Activated T-helper 1 cell treated with anti-CD3 and anti-CD28 coated beads, Interleukin-12 subunit alpha, Interleukin-12 subunit beta, Interleukin-2, Interleukin-4 antibody, amounts not matched to agents 30 ng/mL and 10 ng/mL and 1 ng/mL, durations not matched to agents 14 hours and 24 hours and 36 hours (primary cell): ENCODE results near the gene BCL11A. TPM values are rescaled to one million over a fixed set of nuclear protein-coding genes. Genes with fewer than 3 reads are reported as not detected.

ENCODE experiments used
- DNase-seq: peaks from one replicate; pipeline ENCODE4 v3.0.0; 2021; ENCODE audit warnings: low spot score
- H3K27ac Mint-ChIP-seq: one replicate; pipeline ENCODE4 v1.8.0; 2021; ENCODE audit warnings: mild to moderate bottlenecking, mixed read lengths
- H3K27me3 Mint-ChIP-seq: one replicate; pipeline ENCODE4 v1.8.0; 2022; ENCODE audit warnings: mild to moderate bottlenecking, moderate library complexity, mixed read lengths; ENCODE audit not compliant: insufficient read depth
- H3K36me3 Mint-ChIP-seq: one replicate; pipeline ENCODE4 v1.8.0; 2021; ENCODE audit warnings: low read depth, mixed read lengths
- H3K4me1 Mint-ChIP-seq: one replicate; pipeline ENCODE4 v1.8.0; 2021; ENCODE audit warnings: low read depth, mixed read lengths
- H3K4me3 Mint-ChIP-seq: one replicate; pipeline ENCODE4 v1.8.0; 2021; ENCODE audit warnings: mild to moderate bottlenecking, moderate library complexity, mixed read lengths
- H3K9me3 Mint-ChIP-seq: one replicate; pipeline ENCODE4 v1.8.0; 2021; ENCODE audit warnings: mixed read lengths
- intact Hi-C: fragments of 100-400 bp; cut with micrococcal nuclease; formaldehyde crosslinking; loops from one replicate; pipeline ENCODE4 v1.15.1; 2024
- total RNA-seq: library from RNA; stranded (reverse); gene quantifications from 2 replicates; pipeline ENCODE4 v1.2.3, GENCODE V29; 2022

The BCL11A gene
- total RNA-seq, 1 donor from 2014 or later: not detected

DNA sequence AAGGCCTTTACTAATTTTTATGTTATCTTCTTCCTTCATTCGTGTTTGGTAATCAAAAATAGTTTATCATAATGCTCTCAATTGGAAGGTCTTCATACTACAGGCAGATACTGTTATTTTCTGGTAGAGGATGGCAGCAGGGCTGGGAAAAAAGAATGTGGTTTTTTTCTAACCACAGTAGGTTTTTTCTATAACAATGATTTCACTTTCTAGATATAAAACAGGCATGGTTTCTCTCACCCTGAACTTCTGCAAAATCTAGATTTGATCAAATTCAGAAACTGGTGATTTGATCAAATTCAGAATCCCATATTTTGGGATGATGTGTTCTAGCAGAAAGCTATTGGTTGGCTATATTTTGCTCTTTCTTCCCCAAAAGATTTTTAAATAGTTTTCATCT, 27.6 kb downstream of the BCL11A start:
- Mint-ChIP-seq H3K4me3 (no peak overlapping the region), H3K9me3 (no peaks in the 10 kb centered on the region), H3K4me1 (no peaks in the 10 kb centered on the region), H3K36me3 (no peaks in the 10 kb centered on the region), H3K27me3 (peaks cover 32% of the 10 kb centered on the region), H3K27ac (no peak overlapping the region)
- no peak for DNase-seq
- intact Hi-C loops: no loop called here

DNA sequence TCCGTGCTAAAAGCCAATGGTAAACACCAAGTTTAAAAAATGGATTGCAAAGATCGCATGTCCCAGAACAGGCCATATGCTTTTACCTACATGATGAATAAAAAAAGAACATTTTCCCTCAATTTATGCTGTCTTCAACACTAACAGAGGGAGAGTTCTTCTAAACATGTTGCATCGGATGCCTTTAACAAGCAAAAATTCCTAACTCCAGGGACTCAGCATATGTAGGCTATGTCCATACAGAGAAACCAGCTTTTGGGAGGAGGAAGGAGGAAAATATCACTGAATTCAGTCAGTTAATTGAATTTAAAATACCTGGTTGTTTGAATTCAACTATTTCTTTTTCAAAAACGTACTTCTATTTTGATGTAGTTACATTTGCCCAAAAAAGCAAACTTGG, 28.6 kb downstream of the BCL11A start:
- intact Hi-C loops: no loop called here
- no peak overlapping the region for H3K27ac Mint-ChIP-seq
- no peak for DNase-seq
- no peak overlapping the region for H3K4me3 Mint-ChIP-seq
- no peaks in the 10 kb centered on the region for H3K36me3 Mint-ChIP-seq
- no peaks in the 10 kb centered on the region for H3K4me1 Mint-ChIP-seq
- no peaks in the 10 kb centered on the region for H3K9me3 Mint-ChIP-seq
- H3K27me3 Mint-ChIP-seq: peaks cover 27% of the 10 kb centered on the region

DNA sequence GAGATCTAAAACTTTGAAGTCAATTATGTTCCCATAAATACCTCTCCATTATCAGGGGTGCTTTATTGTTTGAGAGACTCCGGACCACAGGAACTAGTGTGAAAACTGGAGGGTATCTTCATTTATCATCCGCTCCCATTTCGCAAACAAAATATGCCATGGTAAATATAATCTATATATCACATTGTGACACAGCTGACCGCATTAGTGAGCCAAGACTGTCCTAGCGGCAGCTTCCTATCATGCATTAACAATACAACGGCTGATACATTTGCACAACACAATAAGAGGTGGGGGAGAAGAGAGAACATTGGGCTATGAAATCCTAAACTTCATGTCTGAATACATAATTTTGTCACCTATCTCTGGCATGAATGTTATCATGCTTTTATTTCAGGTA, 29.5 kb downstream of the BCL11A start:
- peaks cover 29% of the 10 kb centered on the region for H3K27me3 Mint-ChIP-seq
- intact Hi-C loops: no loop called here
- no peaks in the 10 kb centered on the region for H3K9me3 Mint-ChIP-seq
- H3K4me3 Mint-ChIP-seq: no peak overlapping the region
- no peaks in the 10 kb centered on the region for H3K4me1 Mint-ChIP-seq
- H3K27ac Mint-ChIP-seq: no peak overlapping the region
- DNase-seq: no peak
- no peaks in the 10 kb centered on the region for H3K36me3 Mint-ChIP-seq

GRCh38 chr2:60522462-60522861, 31.0 kb downstream of the BCL11A start:
- H3K9me3 Mint-ChIP-seq: no peaks in the 10 kb centered on the region
- intact Hi-C loops: no loop called here
- peaks cover 33% of the 10 kb centered on the region for H3K27me3 Mint-ChIP-seq
- H3K27ac Mint-ChIP-seq: no peak overlapping the region
- no peaks in the 10 kb centered on the region for H3K36me3 Mint-ChIP-seq
- DNase-seq: no peak
- H3K4me3 Mint-ChIP-seq: no peak overlapping the region
- H3K4me1 Mint-ChIP-seq: no peaks in the 10 kb centered on the region

DNA sequence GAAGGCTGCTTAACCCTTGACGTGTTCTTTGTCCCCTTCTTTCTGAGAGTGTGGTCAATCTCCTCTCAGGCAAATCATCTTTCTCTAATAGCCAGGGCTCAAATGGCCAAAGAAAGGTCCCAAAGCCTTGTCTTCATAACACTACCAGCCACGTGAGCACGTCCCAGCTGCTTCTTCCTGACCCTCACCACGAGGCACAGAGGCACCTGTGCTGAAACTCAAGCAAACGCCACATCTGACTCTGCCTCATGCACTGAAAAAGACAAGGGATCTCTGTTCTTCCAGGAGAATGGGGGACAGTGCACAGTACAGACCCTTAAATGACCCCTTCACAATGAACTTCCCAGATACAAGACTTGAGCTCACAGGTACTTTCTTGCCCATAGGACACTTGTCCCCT, 31.8 kb downstream of the BCL11A start:
- DNase-seq: no peak
- no peak overlapping the region for H3K27ac Mint-ChIP-seq
- no peaks in the 10 kb centered on the region for H3K9me3 Mint-ChIP-seq
- intact Hi-C loops: no loop called here
- peaks cover 31% of the 10 kb centered on the region for H3K27me3 Mint-ChIP-seq
- H3K4me3 Mint-ChIP-seq: no peak overlapping the region
- no peaks in the 10 kb centered on the region for H3K36me3 Mint-ChIP-seq
- H3K4me1 Mint-ChIP-seq: no peaks in the 10 kb centered on the region

- Mint-ChIP-seq H3K4me3 (no peak overlapping the region), H3K27me3 (peaks cover 34% of the 10 kb centered on the region), H3K27ac (no peak overlapping the region), H3K4me1 (no peaks in the 10 kb centered on the region), H3K9me3 (no peaks in the 10 kb centered on the region), H3K36me3 (no peaks in the 10 kb centered on the region)
- no peak for DNase-seq
- intact Hi-C loops: no loop called here
Observed at GRCh38 chr2:60520917-60521539, 32.4 kb downstream of the BCL11A start.

DNA sequence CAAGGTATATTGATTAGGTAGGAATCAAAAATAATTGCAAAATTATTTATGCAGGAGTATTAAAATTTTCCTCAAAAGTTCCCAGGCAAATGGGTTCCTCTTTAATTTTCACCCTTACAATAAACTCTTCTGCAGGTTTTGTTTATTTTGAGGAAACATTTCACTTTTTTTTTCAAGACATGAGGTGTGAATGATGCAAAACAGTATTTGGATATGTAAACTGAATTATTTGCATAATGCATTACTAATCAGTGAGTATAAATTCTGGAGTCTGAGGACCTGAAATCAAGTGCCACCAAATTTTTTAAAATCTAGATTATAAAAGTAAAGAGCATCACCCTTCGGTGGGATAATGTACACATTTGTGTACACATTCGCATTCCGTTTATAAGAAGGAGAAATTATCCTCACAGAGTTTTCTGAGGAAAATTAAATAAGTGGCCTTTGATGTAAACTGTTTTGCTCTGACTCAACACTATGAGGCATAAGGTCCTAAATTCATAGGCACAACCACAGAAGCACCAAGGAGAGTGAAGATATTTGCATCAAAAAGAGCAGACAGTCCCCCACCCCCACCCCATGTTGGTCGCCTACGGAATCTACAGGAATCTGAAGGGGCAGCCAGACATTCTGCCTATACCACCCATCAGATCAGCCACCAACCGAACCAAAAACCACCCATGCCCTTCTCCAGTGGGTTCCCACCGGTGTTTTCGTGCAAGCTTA, 33.1 kb downstream of the BCL11A start:
- peaks cover 27% of the 10 kb centered on the region for H3K27me3 Mint-ChIP-seq
- peaks cover 4% of the 10 kb centered on the region for H3K4me1 Mint-ChIP-seq
- intact Hi-C loops: no loop called here
- no peak for DNase-seq
- H3K4me3 Mint-ChIP-seq: no peak overlapping the region
- no peak overlapping the region for H3K27ac Mint-ChIP-seq
- H3K9me3 Mint-ChIP-seq: no peaks in the 10 kb centered on the region
- H3K36me3 Mint-ChIP-seq: no peaks in the 10 kb centered on the region

DNA sequence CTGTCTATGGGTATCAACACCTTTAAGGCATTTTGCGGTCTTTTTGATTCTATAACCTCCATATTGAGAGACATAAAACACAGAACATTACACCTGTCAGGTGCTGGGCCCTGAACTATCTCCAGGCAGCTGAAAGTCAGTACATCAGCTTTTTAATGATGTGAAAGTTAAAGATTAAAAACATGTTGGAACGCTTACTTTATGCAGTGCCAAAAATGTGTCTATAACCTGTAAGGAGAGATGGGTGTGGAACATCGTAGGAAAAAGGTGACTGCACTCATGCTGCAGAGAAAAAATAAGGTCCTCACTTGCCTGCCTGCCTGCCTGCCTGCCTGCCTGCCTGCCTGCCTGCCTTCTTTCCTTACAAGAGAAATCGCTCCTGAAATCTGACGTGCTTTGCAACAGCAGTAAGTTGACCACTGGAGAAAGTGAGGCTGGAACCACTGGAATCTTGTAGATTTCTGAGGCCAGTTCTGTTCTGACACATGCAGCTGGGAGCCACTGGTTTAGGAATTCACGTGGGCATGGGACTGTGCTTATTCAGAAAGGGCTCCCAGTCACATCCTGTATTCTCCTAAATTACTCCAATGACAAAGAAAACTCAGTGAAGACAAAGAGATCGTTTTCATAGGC, 34.1 kb downstream of the BCL11A start:
- H3K4me3 Mint-ChIP-seq: no peak overlapping the region
- H3K27me3 Mint-ChIP-seq: peaks cover 22% of the 10 kb centered on the region
- no peak for DNase-seq
- peaks cover 5% of the 10 kb centered on the region for H3K4me1 Mint-ChIP-seq
- no peaks in the 10 kb centered on the region for H3K36me3 Mint-ChIP-seq
- no peaks in the 10 kb centered on the region for H3K9me3 Mint-ChIP-seq
- H3K27ac Mint-ChIP-seq: no peak overlapping the region
- intact Hi-C loops: no loop called here

GRCh38 chr2:60518567-60518966, 34.9 kb downstream of the BCL11A start:
- no peak overlapping the region for H3K4me3 Mint-ChIP-seq
- no peak overlapping the region for H3K27ac Mint-ChIP-seq
- H3K36me3 Mint-ChIP-seq: no peaks in the 10 kb centered on the region
- intact Hi-C loops: no loop called here
- H3K27me3 Mint-ChIP-seq: peaks cover 18% of the 10 kb centered on the region
- H3K9me3 Mint-ChIP-seq: no peaks in the 10 kb centered on the region
- no peak for DNase-seq
- H3K4me1 Mint-ChIP-seq: peaks cover 5% of the 10 kb centered on the region

DNA sequence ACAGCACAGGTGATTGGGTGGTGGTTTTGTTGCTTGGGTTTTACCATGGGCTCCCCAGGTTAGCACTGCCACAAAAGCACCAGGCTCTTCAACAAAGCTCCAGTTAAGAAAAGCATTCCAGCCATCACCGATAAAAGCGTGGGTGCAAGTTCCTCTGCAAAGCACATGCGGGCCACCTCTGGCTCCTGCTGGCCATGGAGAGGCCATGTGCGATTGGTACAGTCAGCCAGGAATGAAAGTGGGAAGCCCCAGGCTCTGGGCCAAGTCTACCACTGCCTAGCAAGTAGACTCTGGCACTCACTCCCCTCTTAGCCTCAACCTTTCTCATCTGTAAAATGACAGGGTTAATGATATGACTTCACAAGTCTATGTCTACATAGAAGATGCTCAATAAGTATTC, 36.0 kb downstream of the BCL11A start:
- H3K27me3 Mint-ChIP-seq: peaks cover 17% of the 10 kb centered on the region
- H3K4me3 Mint-ChIP-seq: no peak overlapping the region
- H3K4me1 Mint-ChIP-seq: peaks cover 5% of the 10 kb centered on the region
- no peaks in the 10 kb centered on the region for H3K9me3 Mint-ChIP-seq
- H3K27ac Mint-ChIP-seq: no peak overlapping the region
- no peaks in the 10 kb centered on the region for H3K36me3 Mint-ChIP-seq
- intact Hi-C loops: no loop called here
- no peak for DNase-seq

- Mint-ChIP-seq H3K4me1 (peaks cover 5% of the 10 kb centered on the region), H3K9me3 (no peaks in the 10 kb centered on the region), H3K27me3 (peaks cover 15% of the 10 kb centered on the region), H3K27ac (no peak overlapping the region), H3K36me3 (no peaks in the 10 kb centered on the region), H3K4me3 (no peak overlapping the region)
- DNase-seq: no peak
- intact Hi-C loops: no loop called here
Observed at GRCh38 chr2:60516826-60517225, 36.6 kb downstream of the BCL11A start.

DNA sequence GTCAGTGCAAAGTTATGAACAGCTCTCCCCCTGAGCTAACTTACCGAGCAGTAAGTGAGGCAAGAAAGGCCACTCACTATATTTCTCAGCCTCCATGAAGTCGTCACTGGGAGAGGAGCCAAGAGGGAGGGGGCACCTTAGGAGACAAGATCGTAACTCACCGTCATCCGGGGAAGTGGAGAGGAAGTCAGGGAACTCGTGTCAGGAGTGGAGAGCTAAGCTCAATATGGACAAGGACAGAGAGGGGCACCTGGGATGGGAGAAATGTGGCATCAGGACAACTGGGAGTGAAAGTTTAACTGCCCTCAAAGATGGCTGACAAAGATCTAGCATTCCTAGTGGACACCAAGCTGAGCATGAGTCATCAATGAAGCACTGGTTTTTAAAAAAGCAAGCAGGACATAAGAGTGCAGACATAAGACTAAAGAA, 37.1 kb downstream of the BCL11A start:
- intact Hi-C loops: no loop called here
- Mint-ChIP-seq H3K36me3 (no peaks in the 10 kb centered on the region), H3K4me1 (peaks cover 5% of the 10 kb centered on the region), H3K4me3 (no peak overlapping the region), H3K9me3 (no peaks in the 10 kb centered on the region), H3K27ac (no peak overlapping the region), H3K27me3 (peaks cover 16% of the 10 kb centered on the region)
- DNase-seq: no peak

GRCh38 chr2:60515721-60516226, 37.7 kb downstream of the BCL11A start:
- Mint-ChIP-seq H3K36me3 (no peaks in the 10 kb centered on the region), H3K9me3 (no peaks in the 10 kb centered on the region), H3K4me3 (no peak overlapping the region), H3K27me3 (peaks cover 18% of the 10 kb centered on the region), H3K27ac (no peak overlapping the region), H3K4me1 (peaks cover 5% of the 10 kb centered on the region)
- DNase-seq: no peak
- intact Hi-C loops: no loop called here
